H1 (cell line): Measurements from ENCODE around the gene INPP5A.

ENCODE experiments used
- CTCF ChIP-seq, 3 experiments: IDR thresholded peaks; 1 replicate in 2 of 3; 2 replicates in 1 of 3; pipeline versions ENCODE4 v1.5.1 to v1.6.1; 2011; ENCODE audit warnings: low read length in 3 of 3, mild to moderate bottlenecking in 3 of 3, inconsistent platforms in 2 of 3, low read depth in 1 of 3, moderate library complexity in 1 of 3; ENCODE audit not compliant: insufficient read depth in 1 of 3; ENCODE audit errors: control extremely low read depth in 1 of 3
- EZH2 ChIP-seq: fragments of 200-600 bp; sonication (generic); IDR thresholded peaks from 2 replicates; pipeline ENCODE4 v1.7.1; 2012; ENCODE audit warnings: low read depth, mild to moderate bottlenecking, moderate library complexity, low read length, inconsistent platforms; ENCODE audit not compliant: severe bottlenecking
- RAD21 ChIP-seq, 2 experiments: IDR thresholded peaks in 1 of 2; conservative IDR thresholded peaks in 1 of 2; 2 replicates each; pipeline ENCODE4 v1.6.1; 2011; ENCODE audit warnings: low read depth in 2 of 2, low read length in 2 of 2, improper control_type of control experiment in 1 of 2, inconsistent platforms in 1 of 2, mild to moderate bottlenecking in 1 of 2, moderate library complexity in 1 of 2

GRCh38 chr10:132492323-132493025 is 45.1 kb upstream of the INPP5A start:
- TF ChIP-seq RAD21 (IDR thresholded peaks at IDR 0.05 in 1 of 2, conservative IDR thresholded peaks at IDR 0.05 in 1 of 2; ENCODE audit: low read depth in 2 of 2, low read length in 2 of 2) (no peak), EZH2 (no peak), CTCF (IDR thresholded peaks at IDR 0.05; ENCODE audit: control extremely low read depth in 1 of 3, insufficient read depth in 1 of 3, low read depth in 1 of 3, low read length in 3 of 3) (no peak)
